ENCODE data around the gene DNM3. TPM values are rescaled to one million over a fixed set of nuclear protein-coding genes. Genes with fewer than 3 reads are reported as not detected.

The DNM3 gene
- total RNA-seq, 1 donor from 2014 or later: 2.1 TPM

GRCh38 chr1:172252321-172252720, 411.0 kb downstream of the DNM3 start:
- H3K4me1 Mint-ChIP-seq (ENCODE audit: unreplicated experiment): peaks cover 4% of the 10 kb centered on the region
- no peak for TF ChIP-seq CTCF (conservative IDR thresholded peaks at IDR 0.05)
- H3K4me3 Mint-ChIP-seq: no peak overlapping the region
- no peak for DNase-seq (ENCODE audit: extremely low spot score, unreplicated experiment)
- H3K36me3 Mint-ChIP-seq: no peaks in the 10 kb centered on the region
- peaks cover 5% of the 10 kb centered on the region for H3K9me3 Mint-ChIP-seq
- no peaks in the 10 kb centered on the region for H3K27me3 Mint-ChIP-seq
- H3K27ac Mint-ChIP-seq: no peak overlapping the region

GRCh38 chr1:172252958-172253357, 411.7 kb downstream of the DNM3 start:
- peaks cover 4% of the 10 kb centered on the region for H3K4me1 Mint-ChIP-seq (ENCODE audit: unreplicated experiment)

GRCh38 chr1:172254521-172255222, 413.4 kb downstream of the DNM3 start:
- Mint-ChIP-seq H3K27me3 (no peaks in the 10 kb centered on the region), H3K4me3 (no peak overlapping the region), H3K9me3 (peaks cover 5% of the 10 kb centered on the region), H3K36me3 (no peaks in the 10 kb centered on the region), H3K27ac (no peak overlapping the region), H3K4me1 (ENCODE audit: unreplicated experiment) (peaks cover 4% of the 10 kb centered on the region)
- DNase-seq (ENCODE audit: extremely low spot score, unreplicated experiment): no peak
- no peak for TF ChIP-seq CTCF (conservative IDR thresholded peaks at IDR 0.05)

More at GRCh38 chr1:172252958-172253357, 411.7 kb downstream of the DNM3 start:
- Mint-ChIP-seq H3K27me3 (no peaks in the 10 kb centered on the region), H3K27ac (no peak overlapping the region), H3K4me3 (no peak overlapping the region), H3K9me3 (peaks cover 5% of the 10 kb centered on the region), H3K36me3 (no peaks in the 10 kb centered on the region)
- DNase-seq (ENCODE audit: extremely low spot score, unreplicated experiment): no peak
- TF ChIP-seq CTCF (conservative IDR thresholded peaks at IDR 0.05): no peak

- H3K27ac Mint-ChIP-seq: no peak overlapping the region
Measured at GRCh38 chr1:172255223-172255560, 413.9 kb downstream of the DNM3 start.

GRCh38 chr1:172265905-172266304, 424.6 kb downstream of the DNM3 start:
- H3K9me3 Mint-ChIP-seq: peaks cover 3% of the 10 kb centered on the region
- H3K4me3 Mint-ChIP-seq: no peak overlapping the region
- no peak for DNase-seq (ENCODE audit: extremely low spot score, unreplicated experiment)
- no peak overlapping the region for H3K27ac Mint-ChIP-seq
- no peaks in the 10 kb centered on the region for H3K36me3 Mint-ChIP-seq
- peaks cover 36% of the 10 kb centered on the region for H3K4me1 Mint-ChIP-seq (ENCODE audit: unreplicated experiment)
- no peak for TF ChIP-seq CTCF (conservative IDR thresholded peaks at IDR 0.05)
- H3K27me3 Mint-ChIP-seq: no peaks in the 10 kb centered on the region

More at GRCh38 chr1:172255223-172255560, 413.9 kb downstream of the DNM3 start:
- peaks cover 5% of the 10 kb centered on the region for H3K9me3 Mint-ChIP-seq
- H3K4me3 Mint-ChIP-seq: no peak overlapping the region
- TF ChIP-seq CTCF (conservative IDR thresholded peaks at IDR 0.05): no peak
- no peaks in the 10 kb centered on the region for H3K36me3 Mint-ChIP-seq
- peaks cover 4% of the 10 kb centered on the region for H3K4me1 Mint-ChIP-seq (ENCODE audit: unreplicated experiment)
- no peaks in the 10 kb centered on the region for H3K27me3 Mint-ChIP-seq
- no peak for DNase-seq (ENCODE audit: extremely low spot score, unreplicated experiment)
